GM21367 (cell line): ENCODE data around the gene UVRAG.

Experiments used
- ATAC-seq: cut with Tn5 transposase; IDR thresholded peaks from one replicate; pipeline ENCODE4 v1.9.1; 2021; ENCODE audit not compliant: unreplicated experiment

UVRAG gene

DNA sequence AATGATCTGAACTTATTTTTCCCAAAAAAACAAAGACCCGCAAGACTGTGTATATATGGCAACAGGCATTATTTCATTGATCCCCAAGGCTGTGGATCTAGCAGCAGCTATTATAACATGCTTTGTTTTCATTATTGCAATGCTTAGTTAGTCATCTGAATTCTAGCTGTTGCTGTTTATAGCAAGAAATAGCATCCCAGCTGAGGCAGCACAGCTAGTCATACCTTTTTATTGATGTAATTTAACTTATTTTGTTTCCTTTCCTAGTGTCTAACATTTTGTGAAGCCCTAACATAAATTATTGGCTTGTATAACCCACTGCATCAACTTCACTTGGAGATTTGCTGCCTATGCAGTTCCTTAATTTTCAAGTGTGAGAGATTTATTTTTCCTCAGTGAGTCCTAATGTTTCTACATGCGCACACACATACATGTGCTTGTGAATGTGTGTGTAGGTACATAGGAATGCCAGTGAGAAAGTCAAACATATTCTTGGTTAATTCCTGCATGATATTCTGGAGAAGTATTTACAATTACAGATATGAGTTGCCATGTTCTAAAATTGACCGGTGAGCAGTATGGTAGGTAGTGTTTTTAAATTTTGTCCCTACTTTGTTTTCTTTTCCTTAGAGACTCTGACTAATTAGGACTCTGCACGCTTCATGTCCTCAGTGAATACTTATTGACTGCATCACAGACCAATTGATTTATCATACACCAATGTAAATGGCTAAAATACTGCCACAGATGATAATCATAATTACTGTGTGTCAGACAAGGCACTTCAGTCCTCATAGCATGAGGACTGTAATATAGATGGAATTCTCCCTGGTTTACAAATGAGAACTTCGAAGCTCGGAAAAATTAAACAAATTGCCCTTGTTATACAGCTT lies 272.0 kb downstream of the UVRAG start:
- no peak for ATAC-seq

DNA sequence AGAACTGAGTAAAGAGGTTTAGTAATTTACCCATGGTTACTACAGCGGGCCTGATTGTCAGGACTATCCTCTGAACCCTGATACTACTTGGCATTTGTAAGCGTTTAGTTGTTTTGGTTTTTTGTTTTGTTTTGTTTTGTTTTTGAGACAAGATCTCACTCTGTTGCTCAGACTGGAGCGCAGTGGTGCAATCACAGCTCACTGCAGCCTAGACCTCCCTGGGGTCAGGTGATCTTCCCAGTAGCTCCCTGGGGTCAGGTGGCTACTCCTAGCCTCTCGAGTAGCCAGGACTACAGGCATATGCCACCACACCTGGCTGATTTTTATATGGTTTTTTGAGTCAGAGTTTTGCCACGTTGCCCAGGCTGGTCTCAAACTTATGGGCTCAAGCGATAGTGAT lies 272.7 kb downstream of the UVRAG start:
- ATAC-seq, result no peak

DNA sequence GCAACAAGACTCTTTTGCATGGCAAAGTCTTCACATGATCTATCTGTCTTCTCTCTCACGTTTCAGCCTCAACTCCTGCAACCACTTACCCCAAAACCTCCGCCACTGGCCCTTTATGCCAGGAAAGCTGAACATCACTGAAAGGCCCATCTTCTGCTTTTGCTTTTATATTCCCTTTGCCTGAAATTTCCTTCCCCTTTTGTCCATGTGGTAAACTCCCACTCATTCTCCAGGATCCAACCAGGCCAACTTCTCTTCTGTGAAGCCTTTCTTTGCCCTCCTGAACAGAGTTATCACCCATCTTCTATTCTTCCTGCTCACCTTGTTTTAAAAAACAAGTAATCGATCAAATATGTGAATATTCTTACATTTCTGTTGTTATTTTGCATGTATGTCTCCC lies 273.5 kb downstream of the UVRAG start:
- ATAC-seq, result no peak

DNA sequence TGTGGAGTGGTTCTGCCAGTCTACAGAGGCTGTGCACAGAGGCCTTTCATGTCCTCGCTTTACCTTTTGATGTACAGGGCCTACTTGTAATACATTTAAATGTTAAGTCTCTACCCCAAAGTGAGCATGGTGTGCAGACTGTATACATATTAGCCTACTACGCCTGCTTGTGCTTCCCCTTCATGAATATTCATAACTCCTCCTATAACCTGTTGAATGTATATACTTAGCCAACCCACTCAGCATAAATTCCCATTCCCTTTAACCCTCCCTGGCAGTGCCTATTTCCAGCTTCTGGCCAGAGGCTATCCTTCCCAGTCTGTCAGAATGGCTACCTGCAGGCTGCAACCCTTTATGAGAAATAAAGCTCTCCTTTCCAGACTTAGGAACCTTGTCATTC lies 275.2 kb downstream of the UVRAG start:
- ATAC-seq, result no peak

DNA sequence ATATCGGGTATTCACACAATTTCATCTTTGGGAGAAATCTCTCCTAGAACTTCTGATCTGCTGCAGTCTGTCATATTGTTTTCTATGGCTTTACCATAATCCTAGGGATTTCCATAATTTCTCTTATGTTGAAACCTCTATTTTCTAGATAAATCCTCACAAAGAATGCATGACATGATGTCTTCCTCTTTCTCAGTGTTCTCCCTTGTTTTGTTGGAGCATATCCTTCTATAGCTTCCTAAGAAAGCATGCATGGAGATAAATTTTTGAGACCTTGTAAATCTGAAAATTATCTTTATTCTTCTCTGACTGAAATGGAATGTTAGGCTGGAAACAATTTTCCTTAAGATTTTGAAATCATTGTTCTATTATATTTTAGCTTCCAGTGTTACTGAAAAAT lies 275.8 kb downstream of the UVRAG start:
- no peak for ATAC-seq

DNA sequence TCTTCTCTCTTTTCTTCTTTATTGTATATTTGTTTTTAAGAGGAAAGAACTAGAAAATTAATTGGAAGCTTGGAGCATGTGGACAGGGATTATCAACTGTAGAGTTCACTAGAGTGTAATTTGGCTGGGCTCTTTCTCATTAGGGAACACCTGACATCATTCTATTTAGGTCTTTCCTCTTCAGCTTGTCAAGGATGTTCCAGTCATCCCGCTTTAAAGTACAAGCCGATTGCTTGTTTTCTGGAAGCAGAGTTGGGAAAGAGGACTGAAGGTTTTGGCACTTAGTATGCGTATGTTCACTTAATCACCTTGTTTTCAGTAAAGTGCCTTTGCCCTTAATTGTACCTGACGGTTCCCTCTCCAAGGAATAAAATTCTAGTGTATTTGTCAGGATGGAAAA lies 279.7 kb downstream of the UVRAG start:
- ATAC-seq, result no peak

DNA sequence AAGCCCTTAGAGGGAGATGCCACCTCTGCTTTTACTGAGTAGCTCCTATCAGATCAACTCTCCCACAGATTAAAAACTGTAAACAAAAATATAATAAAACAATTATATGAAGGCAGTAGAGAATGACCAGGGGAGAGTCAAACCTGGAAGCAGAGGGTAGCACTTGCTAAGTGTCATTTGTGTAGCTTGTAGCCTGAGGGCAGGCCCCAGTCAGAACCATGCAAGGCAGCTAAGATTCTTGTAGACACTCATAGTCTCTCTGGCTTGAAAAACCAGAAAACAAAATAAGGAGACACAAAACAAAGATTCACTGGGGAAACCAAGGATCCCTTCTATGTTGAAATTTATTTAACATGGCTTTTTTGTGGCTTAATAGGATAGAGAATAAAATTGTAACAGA lies 280.9 kb downstream of the UVRAG start:
- ATAC-seq, result no peak

DNA sequence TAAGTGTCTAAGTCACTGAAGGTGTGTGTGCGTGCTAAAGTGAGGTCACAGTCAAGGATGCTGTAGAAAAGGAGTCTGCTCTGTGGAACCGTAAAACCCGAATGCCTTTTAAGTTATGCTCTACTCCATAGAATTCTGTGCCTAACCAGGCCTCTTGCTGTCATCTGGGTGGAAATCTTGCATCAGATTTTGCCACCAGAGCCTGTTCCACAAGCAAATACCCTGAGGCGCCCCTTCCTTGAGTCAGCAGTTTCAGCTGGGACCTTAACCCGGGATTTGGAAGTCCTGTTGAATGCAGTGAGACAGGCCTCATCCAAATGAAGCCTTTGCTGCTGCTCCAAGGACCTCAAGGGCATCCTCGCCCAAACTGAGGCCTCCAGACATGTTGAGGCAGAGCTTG lies 281.5 kb downstream of the UVRAG start:
- ATAC-seq, result no peak

DNA sequence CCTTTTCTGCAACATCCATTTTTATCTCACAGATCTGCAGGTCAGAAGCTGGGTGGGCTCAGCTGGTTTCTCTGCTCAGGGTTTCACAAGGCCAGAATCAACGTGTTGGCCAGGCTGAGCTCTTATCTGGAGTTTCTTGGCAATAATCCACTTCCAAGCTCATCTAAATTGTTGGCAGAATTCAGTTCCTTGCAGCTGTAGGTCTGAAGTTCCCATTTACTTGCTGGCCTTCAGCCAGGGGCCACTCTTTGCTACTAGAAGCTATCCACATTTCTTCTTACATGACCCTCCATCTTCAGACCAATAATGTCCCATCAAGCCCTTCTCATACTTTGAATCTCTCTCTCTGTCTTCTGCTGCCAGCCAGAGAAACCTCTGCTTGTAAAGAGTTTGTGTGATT lies 287.8 kb downstream of the UVRAG start:
- no peak for ATAC-seq

DNA sequence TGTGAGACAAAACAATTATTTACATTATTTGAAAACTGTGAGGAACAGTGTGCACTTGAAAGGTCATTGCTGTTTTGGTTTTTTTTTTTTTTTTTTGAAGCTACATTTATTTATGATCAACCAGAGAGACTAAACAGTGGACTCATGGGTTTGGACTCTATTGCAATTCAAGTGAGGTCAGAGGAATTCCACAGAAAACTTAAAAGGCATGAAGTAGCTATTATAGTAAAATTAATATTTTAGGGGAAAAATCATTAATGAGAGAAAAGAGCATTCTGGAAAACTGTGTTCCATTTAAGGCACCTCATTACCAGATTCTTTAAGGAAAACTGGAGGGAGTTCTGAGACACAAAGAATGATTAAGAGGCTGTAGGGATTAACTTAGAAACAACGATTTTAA lies 288.4 kb downstream of the UVRAG start:
- ATAC-seq, result no peak

DNA sequence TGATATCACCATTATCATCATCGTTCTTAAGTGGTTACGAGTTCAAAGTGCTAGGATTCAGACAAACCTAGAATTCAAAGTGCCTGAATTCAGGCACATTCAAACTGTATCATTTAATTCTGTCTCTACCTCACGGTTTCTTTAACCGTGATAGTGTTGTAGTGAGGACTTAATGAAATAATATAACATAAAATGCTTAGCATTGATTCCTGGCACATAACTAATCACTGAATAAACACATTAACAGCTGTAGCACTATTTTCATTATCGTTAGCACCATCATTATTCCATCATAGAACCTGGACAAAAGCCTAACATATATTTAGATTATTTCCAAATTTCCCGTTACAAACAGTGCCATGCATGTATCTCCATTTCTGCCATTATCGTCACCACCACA lies 289.3 kb downstream of the UVRAG start:
- no peak for ATAC-seq

DNA sequence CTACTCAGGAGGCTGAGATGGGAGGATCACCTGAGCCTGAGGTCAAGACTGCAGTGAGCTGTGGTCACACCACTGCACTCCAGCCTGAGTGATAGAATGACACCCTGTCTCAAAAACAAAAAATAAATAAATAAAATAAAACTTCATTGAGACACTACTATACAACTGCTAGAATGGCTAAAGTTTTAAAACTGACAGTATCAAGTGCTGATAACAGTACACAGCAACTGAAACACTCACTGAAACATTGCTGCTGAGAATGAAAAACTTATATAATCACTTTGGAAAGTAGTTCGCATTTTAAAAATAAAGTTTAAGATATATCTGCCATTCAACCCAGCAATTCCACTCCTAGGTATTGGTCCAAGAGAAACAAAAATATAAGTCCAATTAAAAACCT lies 290.6 kb downstream of the UVRAG start:
- no peak for ATAC-seq

DNA sequence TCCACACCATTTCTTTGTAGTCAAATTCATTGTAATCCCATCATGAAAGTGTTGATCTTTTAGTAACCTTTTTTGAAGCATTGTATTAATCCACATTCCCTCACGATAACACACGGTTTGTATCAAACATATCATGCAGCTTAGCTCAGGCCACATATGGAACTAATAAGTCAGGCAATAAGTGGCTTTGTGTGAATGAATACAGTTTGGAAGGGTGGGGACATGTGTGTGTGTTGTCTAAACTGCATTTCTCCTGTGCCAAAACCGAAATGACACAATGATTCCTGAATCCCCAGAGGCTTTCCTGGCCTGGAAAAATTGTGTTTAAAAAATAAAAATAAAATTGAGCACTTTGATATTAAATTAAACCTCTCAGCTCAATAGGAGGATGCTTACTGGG lies 293.0 kb downstream of the UVRAG start:
- no peak for ATAC-seq

DNA sequence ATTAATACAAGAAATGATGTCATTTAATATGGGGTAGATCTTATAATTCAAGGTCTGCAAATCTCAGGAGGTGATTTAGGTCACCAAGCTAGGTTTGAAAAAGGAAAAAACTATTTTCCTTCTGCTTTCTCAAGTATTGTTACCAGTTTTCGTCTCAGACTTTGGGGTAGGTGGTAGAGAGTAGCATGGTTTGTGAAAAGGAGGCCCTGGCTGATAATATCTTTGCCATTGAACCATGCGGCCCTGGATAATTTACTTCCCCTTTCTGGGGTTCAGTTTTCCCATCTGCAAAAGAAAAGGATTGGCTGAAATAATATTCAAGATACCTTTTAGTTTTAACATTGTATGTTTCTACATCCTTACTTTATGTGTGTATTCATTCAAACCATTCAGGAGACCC lies 299.2 kb downstream of the UVRAG start:
- no peak for ATAC-seq

DNA sequence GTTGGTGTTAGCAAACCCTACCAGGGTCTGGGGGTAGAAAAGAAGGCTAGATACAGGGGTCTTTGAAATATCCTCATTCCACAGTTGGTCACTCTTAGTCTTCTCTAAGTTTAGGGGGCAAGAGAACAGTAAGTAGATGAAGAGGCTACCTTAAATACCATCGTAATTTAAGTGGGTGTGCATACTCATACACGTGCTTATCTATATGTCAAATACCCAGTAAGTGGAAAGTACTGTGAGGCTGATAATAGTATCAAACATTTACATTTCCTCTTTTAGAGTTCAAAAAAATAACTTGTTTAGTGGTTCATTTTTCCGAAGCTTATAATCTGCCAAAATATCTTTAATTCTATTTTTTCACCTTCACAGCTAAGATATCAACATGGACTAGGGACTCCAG lies 300.5 kb downstream of the UVRAG start:
- ATAC-seq, result no peak

DNA sequence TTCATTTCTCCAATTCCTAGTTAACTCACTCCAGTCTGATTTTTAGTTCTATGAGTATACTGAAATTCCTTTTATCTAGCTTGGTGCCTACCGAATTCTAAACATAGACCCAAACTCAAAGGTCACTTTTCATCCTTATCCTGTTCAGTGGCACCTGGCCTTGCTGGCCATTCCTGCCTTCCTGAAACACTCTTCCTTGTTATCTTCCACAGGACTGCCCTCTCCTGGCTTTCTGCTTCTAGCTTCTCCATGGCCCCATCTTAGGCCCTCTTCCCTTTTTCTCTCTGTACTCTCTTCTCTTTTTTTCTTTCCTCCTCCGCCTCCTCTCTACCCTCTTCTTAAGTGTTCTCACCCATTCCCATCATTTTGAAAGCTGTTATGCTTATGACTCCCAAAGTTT lies 304.0 kb downstream of the UVRAG start:
- ATAC-seq, result no peak

DNA sequence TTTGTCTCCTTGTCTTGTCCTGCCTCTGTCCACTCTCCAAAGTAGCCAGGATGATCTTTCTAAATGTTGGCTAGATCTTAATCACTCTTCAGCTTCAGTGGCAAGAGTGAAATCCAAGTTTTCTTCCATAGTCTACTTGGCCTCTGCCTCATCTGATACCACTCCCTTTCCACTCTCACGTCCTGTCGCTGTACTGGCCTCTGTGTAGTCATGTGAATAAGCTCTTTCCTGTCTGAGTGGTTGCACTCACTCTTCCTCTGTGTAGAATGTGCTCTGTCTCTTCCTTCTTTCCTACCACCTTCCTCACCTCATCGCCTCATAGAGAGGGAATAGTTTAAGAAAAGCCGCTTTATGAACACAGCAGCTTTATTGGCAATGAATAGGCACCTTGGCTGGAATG lies 304.8 kb downstream of the UVRAG start:
- no peak for ATAC-seq

DNA sequence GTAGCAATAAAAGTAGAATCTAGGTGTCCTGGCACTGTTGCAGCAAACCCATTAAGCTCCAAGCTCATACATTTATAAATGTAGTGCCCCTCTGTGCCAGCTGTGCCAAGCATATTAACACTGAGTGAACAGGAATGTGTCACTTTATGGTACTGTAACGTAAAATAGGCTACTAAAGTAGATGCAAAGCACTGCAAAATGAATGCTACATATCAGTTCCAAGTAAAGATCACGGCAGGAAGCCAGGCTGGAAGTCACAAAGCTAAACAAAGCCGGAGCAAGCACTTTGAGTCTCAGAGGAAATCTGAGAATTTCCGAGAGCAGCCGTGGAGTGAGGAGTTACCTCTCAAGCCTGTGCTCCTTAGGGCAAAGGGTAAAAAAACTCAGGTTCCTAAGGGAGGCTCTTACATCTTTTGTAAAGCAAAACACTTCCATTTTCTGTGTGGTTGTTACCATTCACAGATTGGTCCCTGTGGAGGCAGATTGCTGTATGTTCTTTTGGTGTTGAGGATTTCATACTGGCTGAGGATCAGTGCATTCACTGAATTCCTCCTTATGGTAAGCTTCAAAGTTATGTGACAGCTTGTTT lies 305.6 kb downstream of the UVRAG start:
- ATAC-seq, result no peak

DNA sequence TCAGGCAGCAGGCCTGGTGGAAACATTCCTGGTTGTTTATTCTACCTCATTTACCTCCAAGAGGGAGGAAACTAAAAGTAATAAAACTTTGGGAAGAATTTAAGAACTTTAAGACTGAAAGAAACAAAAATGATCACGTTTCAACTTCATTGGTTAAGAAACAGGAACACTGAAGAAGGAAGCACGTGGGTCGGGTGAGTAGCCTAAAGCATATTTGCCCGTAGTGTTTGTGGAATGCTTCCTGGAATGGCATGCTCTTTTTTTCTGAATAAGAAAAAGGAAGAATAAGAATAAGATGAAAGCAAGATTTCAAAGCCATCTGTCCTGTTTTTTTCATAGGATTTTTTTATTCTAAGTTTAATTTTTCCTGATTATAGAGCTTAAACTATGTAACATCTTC lies 308.2 kb downstream of the UVRAG start:
- no peak for ATAC-seq

DNA sequence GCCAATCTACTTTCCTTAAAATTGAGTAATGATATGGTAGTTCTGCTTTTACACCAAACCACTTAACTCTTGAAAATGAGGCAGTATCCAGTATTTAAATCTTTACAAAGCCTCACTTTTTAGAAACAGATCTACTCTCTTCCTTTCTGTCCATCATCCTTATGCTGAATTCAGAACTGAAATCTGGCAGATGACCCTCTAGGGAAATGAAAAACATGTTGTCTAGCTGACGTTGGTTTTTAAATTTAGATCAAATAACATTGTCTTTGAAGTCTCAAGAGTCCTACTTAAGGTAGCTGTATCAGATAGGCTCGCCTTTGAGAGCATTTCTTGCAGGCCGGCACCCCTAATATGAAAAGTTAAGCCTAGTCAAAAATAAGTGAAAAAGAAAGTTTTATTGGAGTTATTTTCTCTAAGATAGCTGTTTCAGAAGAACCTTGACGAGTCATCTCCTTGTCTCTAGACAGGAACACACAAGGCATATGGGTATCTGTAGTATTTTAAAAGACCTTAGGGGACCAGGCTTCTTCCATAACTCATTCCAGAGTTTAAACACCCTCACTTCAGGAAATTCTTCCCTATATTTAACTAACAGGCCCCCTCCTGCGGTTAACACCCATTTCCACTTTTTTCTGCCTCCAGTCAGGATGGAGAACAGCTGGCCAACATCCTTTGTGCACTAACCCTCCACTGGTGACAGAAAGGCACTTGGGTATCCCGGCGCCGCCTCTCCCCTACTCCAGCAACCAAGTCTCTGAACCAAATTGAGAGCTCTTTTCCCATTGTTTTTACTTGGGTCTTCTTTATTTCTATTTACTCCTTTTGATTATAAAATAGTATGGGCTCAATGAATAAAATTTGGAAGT lies 310.1 kb downstream of the UVRAG start:
- no peak for ATAC-seq

DNA sequence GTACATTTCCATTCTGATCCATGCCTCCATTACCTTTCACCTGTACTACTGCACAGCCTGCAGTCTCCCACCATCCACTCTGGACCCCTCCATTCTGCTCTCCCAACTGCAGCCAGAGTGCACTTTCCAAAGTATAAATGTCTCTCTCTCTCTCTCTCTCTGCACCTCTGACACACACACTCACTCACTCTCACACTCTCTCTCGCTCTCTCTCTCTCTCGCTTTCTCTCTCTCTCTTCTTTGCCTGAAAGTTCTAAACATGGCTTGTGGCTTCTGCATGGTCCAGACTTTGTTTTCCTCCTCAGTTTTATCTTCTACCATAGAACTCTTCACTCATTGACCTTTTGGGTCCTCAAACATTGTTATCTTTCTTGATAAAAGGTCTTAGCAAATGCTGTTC lies 314.7 kb downstream of the UVRAG start:
- no peak for ATAC-seq

DNA sequence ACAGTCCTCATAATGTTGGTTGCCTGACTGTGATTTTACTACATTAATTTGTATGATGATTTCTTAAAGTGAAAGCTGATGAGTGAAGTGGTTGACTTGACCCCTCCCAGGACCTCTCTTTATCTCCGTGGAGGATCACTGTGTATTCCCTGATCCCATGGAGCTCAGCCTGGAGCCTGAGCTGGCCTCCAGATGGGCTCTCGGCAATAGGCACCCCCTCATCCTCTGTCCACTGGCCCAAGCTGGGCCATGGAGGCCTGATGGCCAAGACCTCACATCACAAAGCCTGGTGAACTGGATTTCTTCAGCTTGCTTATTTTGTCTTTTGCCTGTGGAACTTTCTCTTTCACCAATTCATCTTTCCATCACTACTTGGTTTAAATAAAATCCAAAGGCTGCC lies 316.1 kb downstream of the UVRAG start:
- ATAC-seq, result no peak
